Stimulated activated CD4-positive, alpha-beta T cell treated with anti-CD3 and anti-CD28 coated beads, TNF-alpha, amount 100 ng/mL, for 1 hour (primary cell): ENCODE measurements around the gene FAM216A.
"Not testable (repeated sequence)": the region's sequence is repeated elsewhere in the genome, so short reads cannot be mapped to it uniquely, and the experiment has no call there.

ENCODE experiments used
- DNase-seq, 3 donors: peaks; one replicate each; pipeline ENCODE4 v3.0.0-alpha.2; 2020; ENCODE audit warnings: low read depth in 3 of 3, low spot score in 1 of 3

Gene FAM216A, protein sequence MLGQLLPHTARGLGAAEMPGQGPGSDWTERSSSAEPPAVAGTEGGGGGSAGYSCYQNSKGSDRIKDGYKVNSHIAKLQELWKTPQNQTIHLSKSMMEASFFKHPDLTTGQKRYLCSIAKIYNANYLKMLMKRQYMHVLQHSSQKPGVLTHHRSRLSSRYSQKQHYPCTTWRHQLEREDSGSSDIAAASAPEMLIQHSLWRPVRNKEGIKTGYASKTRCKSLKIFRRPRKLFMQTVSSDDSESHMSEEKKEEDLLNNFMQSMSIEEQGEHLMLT

DNA sequence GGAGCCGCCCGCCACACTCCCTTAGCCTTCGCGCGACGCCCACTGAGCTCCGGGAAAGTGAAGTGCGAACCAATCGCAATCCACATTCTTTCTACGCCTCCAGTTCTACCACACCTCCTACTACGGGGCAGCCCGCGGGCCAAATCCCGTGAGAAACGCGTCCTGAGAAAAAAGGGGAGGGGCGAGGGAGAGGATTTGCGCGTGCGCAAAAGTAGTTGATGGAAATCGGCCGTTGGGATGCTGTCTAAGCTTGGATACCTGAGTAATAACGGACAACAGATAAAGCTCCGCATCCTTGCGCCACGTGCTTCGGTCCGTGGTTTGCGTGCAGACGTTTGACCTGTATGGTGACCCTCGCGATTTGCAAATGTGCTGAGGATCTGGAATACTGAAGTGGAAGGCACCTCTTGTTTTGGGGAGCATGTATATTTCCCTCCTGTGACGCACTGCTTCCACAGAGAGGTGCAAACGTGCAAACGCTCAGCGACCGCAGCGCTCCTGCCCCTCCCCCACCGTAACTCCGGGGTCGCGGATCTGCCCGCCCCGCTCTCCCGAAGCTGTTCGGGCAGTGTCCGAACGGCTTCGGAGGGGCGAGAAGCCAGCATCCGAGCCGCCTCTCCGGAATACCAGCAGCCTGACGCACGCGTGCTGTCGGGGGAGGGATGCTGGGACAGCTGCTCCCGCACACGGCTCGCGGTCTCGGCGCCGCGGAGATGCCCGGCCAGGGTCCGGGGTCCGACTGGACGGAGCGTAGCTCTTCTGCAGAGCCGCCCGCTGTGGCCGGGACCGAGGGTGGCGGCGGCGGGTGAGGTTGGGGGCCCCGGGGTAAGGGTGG lies at the start of gene FAM216A, which contains the start of gene GPN3:
Gene FAM216A (plus strand): TSS at position 632 of the 835 bp plus-strand sequence. CDS start 31 bp downstream, at position 663.
Gene GPN3 (minus strand): TSS at position 44 of the 835 bp plus-strand sequence. CDS start 54 bp downstream, outside the sequence.
- DNase-seq = peak; percentile 82 to 87 (median 85)

DNA sequence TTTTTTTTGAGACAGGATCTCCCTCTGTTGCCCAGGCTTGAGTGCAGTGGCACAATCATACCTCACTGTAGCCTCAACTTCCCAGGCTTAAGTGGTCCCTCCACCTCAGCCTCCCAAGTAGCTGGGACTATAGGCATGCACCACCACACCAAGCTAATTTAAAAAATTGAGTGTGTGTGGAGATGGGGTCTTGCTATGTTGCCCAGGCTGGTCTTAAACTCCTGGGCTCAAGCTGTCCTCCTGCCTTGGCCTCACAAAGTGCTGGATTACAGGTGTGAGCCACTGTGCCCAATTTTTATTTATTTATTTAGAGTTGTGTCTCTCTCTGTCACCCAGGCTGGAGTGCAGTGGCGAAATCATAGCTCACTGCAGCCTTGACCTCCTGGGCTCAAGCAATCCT lies 48.0 kb upstream of the FAM216A start:
- not testable (repeated sequence) for DNase-seq

DNA sequence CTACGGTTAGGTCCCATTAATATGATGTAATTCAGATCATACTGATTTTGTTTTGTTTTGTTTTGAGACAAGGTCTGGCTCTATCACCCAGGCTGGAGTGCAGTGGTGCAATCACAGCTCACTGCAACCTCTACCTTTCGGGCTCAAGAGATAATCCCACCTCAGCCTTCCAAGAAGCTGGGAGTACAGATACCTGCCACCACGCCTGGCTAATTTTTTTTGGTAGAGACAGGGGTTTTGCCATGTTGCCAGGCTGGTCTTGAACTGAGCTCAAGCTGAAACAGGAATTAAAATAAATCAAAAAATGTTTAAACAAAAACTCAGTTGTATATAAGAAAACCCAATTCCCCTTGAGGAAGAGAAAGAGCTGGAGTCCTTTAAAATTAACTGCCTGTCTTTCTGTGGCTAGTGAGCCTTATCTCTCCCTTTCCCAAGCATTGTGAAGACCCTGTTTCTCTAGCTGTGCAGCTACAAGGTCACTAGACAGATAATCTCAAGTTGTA lies 47.4 kb upstream of the FAM216A start:
- no peak for DNase-seq

DNA sequence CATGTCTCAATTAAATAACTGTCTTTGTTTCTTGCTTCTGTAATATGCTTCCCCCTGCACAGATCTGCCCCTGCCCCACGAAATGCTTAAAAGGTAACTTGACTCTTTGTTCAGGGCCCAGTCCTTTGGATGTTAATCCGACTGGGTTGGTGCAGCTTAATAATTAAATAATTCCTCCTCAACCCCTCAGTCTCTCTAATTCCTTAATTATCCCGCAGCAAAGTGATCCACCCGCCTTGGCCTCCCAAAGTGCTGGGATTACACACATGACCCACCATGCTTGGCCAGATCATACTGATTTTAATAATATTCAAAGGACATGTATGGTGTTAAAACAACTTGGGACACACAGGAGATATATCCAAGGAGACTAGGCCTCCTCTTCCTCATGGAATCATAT lies 46.9 kb upstream of the FAM216A start:
- DNase-seq = no peak

DNA sequence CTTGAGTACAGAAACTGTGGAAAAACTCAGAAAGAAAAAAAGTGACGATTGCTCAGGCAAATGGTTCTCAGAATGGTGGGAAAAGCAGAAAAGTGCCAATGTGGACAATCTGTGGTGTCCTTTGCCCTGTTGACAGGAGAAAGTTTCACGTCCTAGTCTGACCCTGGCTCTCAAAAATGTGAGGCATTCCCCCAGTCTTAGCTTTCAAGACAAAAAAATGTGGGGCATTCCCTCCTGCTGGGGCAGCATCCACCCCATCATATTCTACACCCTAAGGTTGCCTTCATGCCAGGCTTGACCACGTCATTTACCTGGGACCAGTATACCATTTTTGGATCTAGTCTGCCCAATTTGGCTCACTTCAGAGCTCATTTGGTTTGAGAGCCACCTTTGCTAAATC lies 44.4 kb upstream of the FAM216A start:
- no peak for DNase-seq

DNA sequence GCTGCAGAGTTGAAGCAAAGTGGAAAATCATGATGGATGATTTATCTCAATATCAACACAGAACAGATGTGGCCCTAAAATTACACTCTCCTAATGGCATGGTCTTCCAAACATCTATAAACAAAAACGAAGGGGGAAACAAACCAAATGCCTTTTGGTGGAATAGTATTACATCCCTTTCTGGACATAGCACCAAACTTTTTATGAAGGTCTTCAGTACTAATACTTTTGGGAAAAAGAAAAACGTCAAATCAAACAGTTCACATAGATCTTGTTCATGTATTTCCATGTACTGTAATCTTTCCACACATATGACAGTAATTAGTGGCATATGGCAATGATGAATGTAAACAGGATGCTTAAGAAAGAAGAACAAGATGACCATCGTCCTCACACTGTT lies 42.2 kb upstream of the FAM216A start:
- no peak for DNase-seq

DNA sequence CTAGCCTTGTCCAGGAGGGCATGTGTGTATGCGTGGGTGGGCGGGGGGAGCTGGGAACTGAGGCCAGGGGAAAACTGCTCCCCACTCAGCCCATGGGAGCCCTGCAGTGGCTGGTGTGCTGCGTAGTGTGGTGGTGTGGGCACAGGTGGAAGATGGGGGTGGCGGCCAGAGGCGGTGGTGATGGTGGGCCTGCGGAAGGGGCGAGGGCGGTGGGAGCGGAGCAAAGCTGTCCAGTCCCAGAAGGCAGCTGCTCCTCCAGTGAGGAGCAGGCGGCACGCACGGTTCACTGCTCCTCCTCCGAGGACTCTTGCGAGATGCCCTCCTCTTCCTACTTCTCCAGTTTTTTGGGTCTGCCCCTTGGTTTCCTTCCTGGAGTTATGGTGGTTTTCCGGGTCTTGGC lies 39.0 kb upstream of the FAM216A start:
- not testable (repeated sequence) for DNase-seq

DNA sequence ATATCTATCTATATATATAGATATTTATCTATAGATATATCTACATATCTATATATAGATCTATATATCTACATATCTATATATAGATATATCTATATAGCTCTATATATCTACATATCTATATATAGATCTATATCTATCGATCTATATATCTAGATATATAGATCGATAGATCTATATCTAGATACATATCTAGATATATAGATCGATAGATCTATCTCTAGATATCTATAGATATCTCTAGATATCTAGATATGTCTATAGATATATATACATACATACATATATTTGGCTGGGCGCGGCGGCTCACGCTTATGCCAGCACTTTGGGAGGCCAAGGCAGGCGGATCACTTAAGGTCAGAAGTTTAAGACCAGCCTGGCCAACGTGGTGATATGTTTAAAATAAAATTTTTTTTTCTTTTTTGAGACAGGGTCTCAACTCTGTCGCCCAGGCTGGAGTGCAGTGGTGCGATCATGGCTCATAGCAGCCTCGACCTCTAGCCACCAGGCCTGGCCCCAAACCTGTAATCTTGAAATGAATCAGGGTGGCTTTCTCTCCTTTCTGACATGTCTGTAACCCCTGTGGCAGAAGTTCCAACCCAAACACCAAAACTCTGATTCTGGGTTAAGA lies 36.6 kb upstream of the FAM216A start:
- no peak for DNase-seq

DNA sequence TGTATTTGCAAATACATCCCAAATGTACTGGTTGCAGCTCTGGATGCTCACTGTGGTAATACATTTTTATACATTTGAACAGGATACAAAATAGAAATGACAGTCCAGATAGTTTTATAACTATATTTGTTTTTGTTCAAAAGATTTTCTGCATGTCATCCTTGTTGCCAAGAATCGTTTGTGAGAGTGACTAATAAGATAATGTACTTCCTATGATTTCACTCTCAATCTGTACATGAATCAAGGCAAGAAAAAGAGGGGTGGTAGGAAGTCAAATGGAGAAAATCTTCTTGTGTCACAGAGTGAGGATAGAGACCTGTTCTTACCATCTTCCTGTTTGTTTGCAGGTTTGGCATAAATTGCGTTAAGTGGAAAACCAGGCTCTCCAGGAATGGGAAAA lies 32.4 kb upstream of the FAM216A start:
- DNase-seq = no peak

DNA sequence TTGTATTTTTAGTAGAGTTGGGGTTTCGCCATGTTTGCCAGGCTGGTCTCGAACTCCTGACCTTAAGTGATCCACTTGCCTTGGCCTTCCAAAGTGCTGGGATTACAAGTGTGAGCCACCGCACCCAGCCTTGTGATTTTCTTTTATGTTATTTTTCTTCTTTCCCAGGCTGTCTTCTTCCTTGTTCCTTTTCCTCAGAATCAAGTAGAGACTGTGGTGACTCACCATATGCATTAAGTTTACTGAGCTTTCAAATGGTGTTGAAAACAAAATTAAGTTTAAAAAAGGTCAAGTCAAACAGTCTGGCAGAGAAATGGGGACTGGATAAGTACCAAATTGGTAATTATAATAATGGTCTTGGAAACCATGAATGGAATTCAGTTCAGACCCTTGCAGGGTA lies 24.2 kb upstream of the FAM216A start:
- no peak for DNase-seq

DNA sequence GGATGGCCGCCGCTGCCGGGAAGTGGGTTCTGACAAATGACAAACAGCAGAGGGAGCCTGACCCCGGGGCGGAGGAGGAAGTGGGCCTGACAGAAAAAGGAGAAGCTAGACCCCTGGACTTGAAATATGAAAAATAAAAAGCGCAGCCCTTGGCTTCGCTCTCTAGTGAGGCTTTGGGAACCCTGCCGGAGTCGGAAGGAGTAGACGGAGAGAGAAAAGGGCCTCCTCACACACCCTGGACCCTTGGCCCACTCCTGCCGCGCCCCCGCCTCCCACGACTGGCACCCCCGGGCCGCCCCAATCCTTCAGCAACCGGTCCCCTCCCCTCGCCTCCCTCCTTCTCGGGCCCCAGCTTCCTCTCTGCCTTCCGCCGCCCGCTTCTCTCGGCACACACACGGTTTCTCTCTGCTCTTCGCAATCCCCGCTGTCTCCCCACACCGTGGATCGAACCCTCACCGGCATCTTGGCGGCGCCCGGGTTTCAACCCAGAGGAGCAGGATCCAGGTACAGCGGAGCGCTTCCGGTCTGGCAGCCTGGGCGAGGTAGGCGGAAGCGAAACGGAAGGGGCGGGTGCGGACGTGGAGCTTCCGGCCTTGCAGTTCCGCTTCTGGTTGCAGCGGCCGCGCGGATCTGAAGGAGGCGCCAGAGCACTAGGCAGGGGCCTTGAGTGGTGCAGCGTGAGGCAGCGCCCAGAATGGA lies 18.7 kb upstream of the FAM216A start, which contains the start of gene ARPC3:
Gene ARPC3 (minus strand): TSS at position 539 of the 699 bp plus-strand sequence. CDS start 77 bp downstream, at position 462.
- peak; percentile 84 to 86 (median 86) for DNase-seq

DNA sequence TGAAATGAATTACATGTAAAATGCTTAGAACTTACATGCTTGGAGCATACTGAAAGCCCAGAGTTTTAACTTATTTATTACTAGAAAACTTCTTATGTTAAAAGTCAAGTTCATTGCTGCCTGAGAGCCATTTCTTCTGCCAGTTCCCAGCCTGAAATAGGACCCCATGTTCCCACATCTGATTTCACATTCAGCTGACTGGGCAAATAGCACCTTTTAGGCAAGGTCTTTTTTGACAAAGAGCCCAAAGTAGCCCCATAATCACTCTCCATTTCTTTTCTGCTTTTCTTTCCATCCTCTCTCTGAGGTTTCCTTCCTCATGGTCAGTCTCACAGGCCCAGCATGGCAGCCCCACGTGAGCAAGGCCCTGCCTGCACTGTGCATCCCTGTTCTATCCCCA lies 17.4 kb upstream of the FAM216A start:
- no peak for DNase-seq

DNA sequence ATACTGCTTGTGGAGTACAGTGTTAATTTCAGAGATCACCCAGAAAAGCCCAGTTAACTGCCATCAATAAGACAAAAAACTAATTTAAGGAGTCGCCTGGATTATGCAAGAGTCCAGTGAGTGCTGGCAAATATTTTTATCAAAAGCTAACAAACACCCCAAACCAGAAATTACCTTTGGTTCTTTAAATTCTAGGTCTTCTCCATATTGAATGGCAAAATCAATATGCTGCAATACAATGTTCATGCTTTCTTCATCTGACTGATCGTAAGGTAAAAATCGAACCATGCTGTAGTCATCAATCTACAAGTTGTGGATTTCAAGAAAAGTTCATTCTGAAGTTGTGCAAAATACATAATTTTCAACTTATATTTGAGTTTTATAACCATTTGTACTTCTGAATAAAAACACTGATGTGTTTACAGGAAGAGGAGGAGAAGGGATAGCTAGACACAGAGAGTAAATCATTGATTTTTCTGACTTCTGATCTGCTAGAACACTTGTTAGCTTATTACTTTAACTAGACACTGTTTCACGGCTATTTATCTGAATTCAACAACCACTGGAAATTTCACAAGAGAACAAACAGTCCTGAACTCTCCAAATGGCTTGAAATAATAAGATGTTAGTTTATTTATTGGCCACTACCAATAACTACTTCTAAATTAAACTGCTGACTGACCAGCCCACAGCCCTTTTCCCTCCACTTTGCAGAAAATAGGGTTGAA lies 14.9 kb upstream of the FAM216A start:
- no peak for DNase-seq

DNA sequence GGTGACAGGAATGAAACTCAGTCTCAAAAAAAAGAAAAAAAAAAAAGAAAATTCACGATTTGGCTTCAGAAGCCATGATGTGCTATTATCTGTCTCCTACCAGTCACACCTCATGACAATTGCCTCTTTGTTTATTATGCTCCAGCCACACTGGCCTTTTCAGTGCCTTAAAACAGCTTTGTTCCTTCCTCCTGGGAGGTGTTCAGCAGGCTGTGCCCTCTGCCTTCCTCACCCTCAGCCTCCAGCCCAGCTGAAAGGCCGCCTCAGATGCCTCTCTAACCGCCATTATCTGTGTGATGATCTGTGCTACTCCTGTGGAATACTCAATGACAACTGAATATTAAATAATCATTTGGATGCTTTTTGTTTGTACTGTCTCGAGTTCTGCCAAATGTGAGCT lies 9.9 kb upstream of the FAM216A start:
- no peak for DNase-seq

DNA sequence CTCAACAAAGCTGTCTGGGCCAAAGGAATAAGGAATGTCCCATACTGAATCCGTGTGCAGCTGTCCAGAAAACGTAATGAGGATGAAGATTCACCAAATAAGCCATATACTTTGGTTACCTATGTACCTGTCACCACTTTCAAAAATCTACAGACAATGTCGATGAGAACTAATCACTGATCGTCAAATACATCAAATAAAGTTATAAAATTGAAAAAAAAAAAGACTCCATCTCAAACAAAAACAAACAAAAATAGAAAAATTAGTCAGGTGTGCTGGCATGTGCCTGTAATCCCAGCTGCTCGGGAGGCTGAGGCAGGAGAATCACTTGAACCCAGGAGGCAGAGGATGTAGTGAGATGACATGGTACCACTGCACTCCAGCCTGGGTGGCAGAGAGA lies 7.5 kb upstream of the FAM216A start:
- DNase-seq = not testable (repeated sequence)

DNA sequence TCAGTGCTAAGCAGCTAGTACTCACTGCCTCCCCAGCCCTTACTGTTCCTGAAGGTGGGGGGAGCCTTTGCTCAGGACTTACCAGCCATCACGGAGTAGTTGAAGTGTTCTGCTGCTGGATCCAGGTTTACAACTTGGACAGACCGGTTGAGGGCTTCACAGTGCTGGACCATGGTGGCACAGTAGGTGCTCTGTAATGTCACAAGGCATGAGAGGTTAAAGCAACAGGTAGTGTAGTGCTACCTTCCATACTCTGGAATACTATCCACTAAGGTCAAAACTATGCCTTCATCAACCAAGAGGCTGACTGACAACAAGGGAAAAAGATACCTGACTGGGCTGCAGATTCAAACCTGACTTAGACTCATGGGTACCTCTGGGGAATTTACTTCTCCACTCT lies 3.6 kb upstream of the FAM216A start:
- DNase-seq = no peak

DNA sequence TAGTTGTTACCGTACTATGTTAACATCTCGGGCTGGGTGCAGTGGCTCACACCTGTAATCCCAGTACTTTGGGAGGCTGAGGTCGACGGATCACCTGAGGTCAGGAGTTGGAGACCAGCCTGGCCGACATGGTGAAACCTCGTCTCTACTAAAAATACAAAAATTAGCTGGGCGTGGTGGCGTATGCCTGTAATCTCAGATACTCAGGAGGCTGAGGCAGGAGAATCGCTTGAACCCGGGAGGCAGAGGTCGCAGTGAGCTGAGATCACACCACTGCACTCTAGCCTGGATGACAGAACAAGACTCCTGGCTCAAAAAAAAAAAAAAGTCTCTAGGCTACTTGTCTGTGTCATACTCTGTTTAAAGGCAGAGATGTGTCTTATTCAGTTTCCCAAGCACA lies 2.9 kb upstream of the FAM216A start:
- not testable (repeated sequence) for DNase-seq

DNA sequence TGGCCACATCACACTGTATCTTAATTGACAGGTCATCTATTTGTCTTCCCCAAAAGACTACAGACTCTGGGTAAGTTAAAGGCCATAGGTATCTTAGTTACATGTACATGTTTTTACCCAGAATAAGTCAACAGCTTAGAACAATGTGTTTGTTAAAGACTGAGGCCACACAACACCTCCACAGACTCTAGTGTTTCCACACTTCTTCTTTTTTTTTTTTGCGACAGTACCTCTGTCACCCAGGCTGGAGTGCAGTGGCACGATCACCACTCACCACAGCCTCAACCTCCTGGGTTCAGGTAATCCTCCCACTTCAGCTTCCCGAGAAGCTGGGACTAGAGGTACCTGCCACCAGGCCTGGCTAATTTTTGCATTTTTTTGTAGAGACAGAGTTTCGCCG lies 1.9 kb upstream of the FAM216A start:
- DNase-seq = no peak

DNA sequence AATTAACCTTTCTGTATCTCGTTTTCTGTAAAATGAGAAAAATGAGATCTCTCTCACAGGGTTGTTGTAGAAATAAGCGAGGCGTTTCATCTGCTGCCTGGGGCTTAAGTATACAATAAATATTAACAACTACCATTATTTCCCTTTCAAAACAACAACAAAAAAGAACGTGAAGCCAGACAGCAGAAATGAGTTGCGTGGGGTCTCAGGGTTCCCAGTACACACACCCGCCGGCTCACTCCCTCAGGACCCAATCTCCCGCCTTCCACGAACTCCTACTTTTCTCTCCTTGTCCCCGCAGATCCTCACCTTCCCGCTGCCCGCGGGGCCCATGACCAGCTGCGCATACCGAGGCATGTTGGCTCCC lies 815 bp upstream of the FAM216A start:
- DNase-seq = no peak

DNA sequence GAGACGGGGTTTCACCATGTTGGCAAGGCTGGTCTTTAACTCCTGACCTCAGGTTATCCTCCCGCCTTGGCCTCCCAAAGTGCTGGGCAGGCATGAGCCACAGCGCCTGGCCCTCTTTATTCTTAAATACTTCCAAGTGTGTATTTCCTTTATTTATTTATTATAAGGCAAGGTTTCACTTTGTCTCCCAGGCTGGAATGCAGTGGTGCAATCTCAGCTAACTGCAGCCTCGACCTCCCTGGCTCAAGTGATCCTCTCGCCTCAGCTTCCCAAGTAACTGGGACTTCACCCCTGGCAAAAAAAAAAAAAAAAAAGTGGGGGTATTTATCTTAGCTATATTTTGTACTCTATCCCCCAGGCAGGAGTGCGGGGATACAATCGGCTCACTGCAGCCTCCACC lies 6.8 kb downstream of the FAM216A start:
- DNase-seq = no peak
